ENCODE results near the gene WLS.

Gene WLS

GRCh38 chr1:68168545-68169171 is 63.7 kb downstream of the WLS start:
- TF ChIP-seq SNAI2 (CRISPR knock-in tag; IDR thresholded peaks at IDR 0.05) (no peak), TSHZ2 (CRISPR knock-in tag; IDR thresholded peaks at IDR 0.05) (no peak), ZNF8 (CRISPR knock-in tag; IDR thresholded peaks at IDR 0.05) (no peak), ZNF70 (CRISPR knock-in tag; IDR thresholded peaks at IDR 0.05) (no peak), BACH2 (CRISPR knock-in tag; IDR thresholded peaks at IDR 0.05; ENCODE audit: borderline replicate concordance) (no peak), OSR1 (CRISPR knock-in tag; IDR thresholded peaks at IDR 0.05) (no peak), PPARA (CRISPR knock-in tag; IDR thresholded peaks at IDR 0.05; ENCODE audit: borderline replicate concordance) (no peak), ZC3H10 (CRISPR knock-in tag; IDR thresholded peaks at IDR 0.05) (no peak), ESRRG (CRISPR knock-in tag; IDR thresholded peaks at IDR 0.05) (no peak), ZNF565 (CRISPR knock-in tag; conservative IDR thresholded peaks at IDR 0.05; ENCODE audit: low read depth) (no peak), ISL1 (CRISPR knock-in tag; IDR thresholded peaks at IDR 0.05) (no peak), PATZ1 (CRISPR knock-in tag; IDR thresholded peaks at IDR 0.05; ENCODE audit: borderline replicate concordance) (no peak), TCF4 (CRISPR knock-in tag; IDR thresholded peaks at IDR 0.05; ENCODE audit: borderline replicate concordance) (no peak)
- ATAC-seq, result peak; percentile 18; the same call in 1 of the 3 replicates

- ATAC-seq, result no peak
- TF ChIP-seq TCF4 (CRISPR knock-in tag; IDR thresholded peaks at IDR 0.05; ENCODE audit: borderline replicate concordance), result no peak
- no peak for TF ChIP-seq CSRNP3 (CRISPR knock-in tag; IDR thresholded peaks at IDR 0.05)
- TF ChIP-seq ZFP30 (CRISPR knock-in tag; IDR thresholded peaks at IDR 0.05), result no peak
- TF ChIP-seq SNAI2 (CRISPR knock-in tag; IDR thresholded peaks at IDR 0.05), result no peak
- TF ChIP-seq GLIS3 (CRISPR knock-in tag; IDR thresholded peaks at IDR 0.05), result no peak
- no peak for TF ChIP-seq PATZ1 (CRISPR knock-in tag; IDR thresholded peaks at IDR 0.05; ENCODE audit: borderline replicate concordance)
- no peak for TF ChIP-seq RARB (CRISPR knock-in tag; IDR thresholded peaks at IDR 0.05)
- no peak for TF ChIP-seq TSHZ2 (CRISPR knock-in tag; IDR thresholded peaks at IDR 0.05)
- no peak for TF ChIP-seq TOX (CRISPR knock-in tag; IDR thresholded peaks at IDR 0.05; ENCODE audit: borderline replicate concordance)
- no peak for TF ChIP-seq ZNF565 (CRISPR knock-in tag; conservative IDR thresholded peaks at IDR 0.05; ENCODE audit: low read depth)
- no peak for TF ChIP-seq PPARA (CRISPR knock-in tag; IDR thresholded peaks at IDR 0.05; ENCODE audit: borderline replicate concordance)
- TF ChIP-seq OSR1 (CRISPR knock-in tag; IDR thresholded peaks at IDR 0.05), result no peak
- TF ChIP-seq BACH2 (CRISPR knock-in tag; IDR thresholded peaks at IDR 0.05; ENCODE audit: borderline replicate concordance), result no peak
- no peak for TF ChIP-seq ZC3H10 (CRISPR knock-in tag; IDR thresholded peaks at IDR 0.05)
- no peak for TF ChIP-seq ZNF70 (CRISPR knock-in tag; IDR thresholded peaks at IDR 0.05)
- no peak for TF ChIP-seq CREB5 (CRISPR knock-in tag; IDR thresholded peaks at IDR 0.05; ENCODE audit: low read depth)
- no peak for TF ChIP-seq ZNF8 (CRISPR knock-in tag; IDR thresholded peaks at IDR 0.05)
- TF ChIP-seq CSDC2 (CRISPR knock-in tag; IDR thresholded peaks at IDR 0.05), result no peak
- no peak for TF ChIP-seq POU6F1 (CRISPR knock-in tag; IDR thresholded peaks at IDR 0.05; ENCODE audit: borderline replicate concordance, low read depth)
- TF ChIP-seq ISL1 (CRISPR knock-in tag; IDR thresholded peaks at IDR 0.05), result no peak
Measured at GRCh38 chr1:68167211-68167610, 65.1 kb downstream of the WLS start.
